Caco-2 (cell line): Measurements from ENCODE around the gene MAPK14. TPM values are rescaled to one million over a fixed set of nuclear protein-coding genes. Genes with fewer than 3 reads are reported as not detected.
"Not testable (repeated sequence)": the region's sequence is repeated elsewhere in the genome, so short reads cannot be mapped to it uniquely, and the experiment has no call there.

Source experiments
- Bru-seq: library from RNA; stranded (reverse); fragments of 400-500 nt; gene quantifications from one replicate; lab custom pipeline; 2021; lab: Mats Ljungman, UMichigan
- BruChase-seq, 2 experiments: library from RNA; stranded (reverse); fragments of 400-500 nt; gene quantifications; one replicate each; lab custom pipeline; 2021; lab: Mats Ljungman, UMichigan
- BruUV-seq: library from RNA; stranded (reverse); fragments of 400-500 nt; replicated peaks from 2 replicates; lab custom pipeline; 2021; lab: Mats Ljungman, UMichigan
- CTCF ChIA-PET: fragments of 300-600 bp; sonication (Branson Sonifier 250); formaldehyde crosslinking; loops from one replicate; lab custom pipeline; 2022; ENCODE audit warnings: antibody characterized with exemption; lab: Charles Lee
- POLR2A ChIA-PET: fragments of 300-600 bp; sonication (Branson Sonifier 250); formaldehyde crosslinking; loops from one replicate; lab custom pipeline; 2022; ENCODE audit warnings: antibody characterized with exemption; lab: Charles Lee
- DNase-seq, 2 experiments: peaks; one replicate each; pipeline versions ENCODE4 v3.0.0 to v3.0.0-alpha.2; 2020 to 2022
- H3K27me3 ChIP-seq: replicated peaks from 2 replicates; pipeline ENCODE4 v1.6.0; 2011; ENCODE audit warnings: low read length; ENCODE audit not compliant: control insufficient read depth, insufficient read depth
- H3K36me3 ChIP-seq: 2 replicates; pipeline ENCODE4 v1.5.1; 2011; ENCODE audit warnings: low read length; ENCODE audit not compliant: control insufficient read depth, insufficient read depth
- H3K4me1 ChIP-seq: fragments of 250-450 bp; sonication (Bioruptor Pico); 2 replicates; pipeline ENCODE4 v1.5.1; 2020; ENCODE audit warnings: mild to moderate bottlenecking
- H3K4me3 ChIP-seq: 2 replicates; pipeline ENCODE4 v1.5.1; 2011; ENCODE audit warnings: low read depth, mild to moderate bottlenecking, control low read depth, low read length
- H3K9me3 ChIP-seq: fragments of 250-450 bp; sonication (Bioruptor Pico); 2 replicates; pipeline ENCODE4 v1.5.1; 2020; ENCODE audit warnings: mild to moderate bottlenecking, moderate library complexity
- H3K27ac Mint-ChIP-seq: one replicate; pipeline ENCODE4 v1.8.0; 2022; ENCODE audit warnings: mixed read lengths; ENCODE audit not compliant: unreplicated experiment
- H3K27me3 Mint-ChIP-seq: one replicate; pipeline ENCODE4 v1.8.0; 2022; ENCODE audit warnings: mixed read lengths; ENCODE audit not compliant: insufficient read depth, unreplicated experiment
- H3K36me3 Mint-ChIP-seq: one replicate; pipeline ENCODE4 v1.8.0; 2022; ENCODE audit warnings: mild to moderate bottlenecking, mixed read lengths; ENCODE audit not compliant: insufficient read depth, unreplicated experiment
- H3K4me1 Mint-ChIP-seq: one replicate; pipeline ENCODE4 v1.8.0; 2022; ENCODE audit warnings: low read depth, mixed read lengths; ENCODE audit not compliant: unreplicated experiment
- H3K4me3 Mint-ChIP-seq: one replicate; pipeline ENCODE4 v1.8.0; 2022; ENCODE audit warnings: mild to moderate bottlenecking, moderate library complexity, mixed read lengths; ENCODE audit not compliant: unreplicated experiment
- H3K9me3 Mint-ChIP-seq: one replicate; pipeline ENCODE4 v1.8.0; 2022; ENCODE audit warnings: mixed read lengths; ENCODE audit not compliant: unreplicated experiment
- intact Hi-C: fragments of 100-400 bp; cut with micrococcal nuclease; formaldehyde crosslinking; loops from one replicate; pipeline ENCODE4 v1.10.0; 2022; ENCODE audit not compliant: unreplicated experiment
- long read RNA-seq: library from polyadenylated mRNA; stranded (forward); transcript quantifications from one replicate; pipeline ENCODE4 v2.0.0, GENCODE V29; 2022
- total RNA-seq: library from RNA; stranded (reverse); gene quantifications from 2 replicates; pipeline ENCODE4 v1.2.3, GENCODE V29; 2022
- TF ChIP-seq, protein P1 (sequence below), 2 experiments: fragments of 200-600 bp in 1 of 2; IDR thresholded peaks; 1 replicate in 1 of 2; 2 replicates in 1 of 2; pipeline versions ENCODE4 v1.5.1 to v1.8.0; 2011 to 2022; ENCODE audit warnings: antibody characterized with exemption in 1 of 2, control low read depth in 1 of 2, inconsistent platforms in 1 of 2, low read depth in 1 of 2, low read length in 1 of 2, mild to moderate bottlenecking in 1 of 2, moderate library complexity in 1 of 2; ENCODE audit not compliant: insufficient read depth in 1 of 2, severe bottlenecking in 1 of 2, unreplicated experiment in 1 of 2

MAPK14 gene
- 69.3 and 72.0 TPM in 2 replicates for total RNA-seq
- Bru-seq, nascent RNA = percentile 93 among the genes with signal in this experiment
- percentile 92 among the genes with signal in this experiment for BruChase-seq, experiment 1, labeled RNA remaining after a 2-hour chase
- BruChase-seq, experiment 2, labeled RNA remaining after a 6-hour chase = percentile 87 among the genes with signal in this experiment
- long read RNA-seq, full-length matches to known transcripts = 83 of 105 reads
- long read RNA-seq, partial matches to known transcripts = 3 of 105 reads
- long read RNA-seq, other reads (novel, unspliced or antisense) = 19 of 105 reads

DNA sequence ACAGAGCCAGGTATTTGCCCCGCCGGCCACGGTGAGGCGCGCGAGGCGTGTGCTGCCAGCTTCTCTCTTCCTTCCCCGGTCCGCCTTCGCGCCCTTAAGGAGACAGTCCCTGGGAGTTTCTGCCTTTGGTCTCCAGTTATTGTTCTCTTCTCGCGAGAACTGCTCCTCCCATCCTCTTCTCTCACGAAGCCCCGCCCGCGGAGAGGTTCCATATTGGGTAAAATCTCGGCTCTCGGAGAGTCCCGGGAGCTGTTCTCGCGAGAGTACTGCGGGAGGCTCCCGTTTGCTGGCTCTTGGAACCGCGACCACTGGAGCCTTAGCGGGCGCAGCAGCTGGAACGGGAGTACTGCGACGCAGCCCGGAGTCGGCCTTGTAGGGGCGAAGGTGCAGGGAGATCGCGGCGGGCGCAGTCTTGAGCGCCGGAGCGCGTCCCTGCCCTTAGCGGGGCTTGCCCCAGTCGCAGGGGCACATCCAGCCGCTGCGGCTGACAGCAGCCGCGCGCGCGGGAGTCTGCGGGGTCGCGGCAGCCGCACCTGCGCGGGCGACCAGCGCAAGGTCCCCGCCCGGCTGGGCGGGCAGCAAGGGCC, at the start of gene MAPK14:
Gene MAPK14 (plus strand): TSS at position 308 of the 587 bp plus-strand sequence. CDS start 350 bp downstream, outside the sequence.
- DNase-seq = peak; percentile 99
- H3K4me3 ChIP-seq = peak within 1 kb of the TSS; percentile 78
- H3K27me3 Mint-ChIP-seq = no peaks in the 10 kb centered on the region
- peaks cover 34% of the 10 kb centered on the region for H3K4me1 ChIP-seq
- no peaks in the 10 kb centered on the region for H3K27me3 ChIP-seq
- no peaks in the 10 kb centered on the region for H3K9me3 Mint-ChIP-seq
- peaks cover 15% of the 10 kb centered on the region for H3K36me3 Mint-ChIP-seq
- no peaks in the 10 kb centered on the region for H3K36me3 ChIP-seq
- peak within 1 kb of the TSS; percentile 80 for H3K27ac Mint-ChIP-seq
- intact Hi-C loops = loop anchor here (1.0 to 5.0 kb wide), 5 partner anchors 37 to 170 kb away; partner anchors contain the start of genes BRPF3 and SRPK1
- no peaks in the 10 kb centered on the region for H3K9me3 ChIP-seq
- CTCF ChIA-PET = interaction anchor here (0.5 to 2.5 kb wide), 14 partner anchors 13 to 652 kb away, joined by 3 to 28 read pairs (median 3); partner anchors contain the start of gene SRPK1
- no TSS peak for BruUV-seq
- POLR2A ChIA-PET = interaction anchor here (0.5 to 2.8 kb wide), 6 partner anchors 12 to 396 kb away, joined by 3 to 13 read pairs (median 4); partner anchors contain the start of gene SRPK1
- TF ChIP-seq, protein P1, sequence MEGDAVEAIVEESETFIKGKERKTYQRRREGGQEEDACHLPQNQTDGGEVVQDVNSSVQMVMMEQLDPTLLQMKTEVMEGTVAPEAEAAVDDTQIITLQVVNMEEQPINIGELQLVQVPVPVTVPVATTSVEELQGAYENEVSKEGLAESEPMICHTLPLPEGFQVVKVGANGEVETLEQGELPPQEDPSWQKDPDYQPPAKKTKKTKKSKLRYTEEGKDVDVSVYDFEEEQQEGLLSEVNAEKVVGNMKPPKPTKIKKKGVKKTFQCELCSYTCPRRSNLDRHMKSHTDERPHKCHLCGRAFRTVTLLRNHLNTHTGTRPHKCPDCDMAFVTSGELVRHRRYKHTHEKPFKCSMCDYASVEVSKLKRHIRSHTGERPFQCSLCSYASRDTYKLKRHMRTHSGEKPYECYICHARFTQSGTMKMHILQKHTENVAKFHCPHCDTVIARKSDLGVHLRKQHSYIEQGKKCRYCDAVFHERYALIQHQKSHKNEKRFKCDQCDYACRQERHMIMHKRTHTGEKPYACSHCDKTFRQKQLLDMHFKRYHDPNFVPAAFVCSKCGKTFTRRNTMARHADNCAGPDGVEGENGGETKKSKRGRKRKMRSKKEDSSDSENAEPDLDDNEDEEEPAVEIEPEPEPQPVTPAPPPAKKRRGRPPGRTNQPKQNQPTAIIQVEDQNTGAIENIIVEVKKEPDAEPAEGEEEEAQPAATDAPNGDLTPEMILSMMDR (IDR thresholded peaks at IDR 0.05; ENCODE audit: insufficient read depth in 1 of 2, low read depth in 1 of 2, low read length in 1 of 2, severe bottlenecking in 1 of 2, unreplicated experiment in 1 of 2) = peak; percentile 82 to 86
- peaks cover 18% of the 10 kb centered on the region for H3K4me1 Mint-ChIP-seq
- H3K4me3 Mint-ChIP-seq = peak within 1 kb of the TSS; percentile 83

DNA sequence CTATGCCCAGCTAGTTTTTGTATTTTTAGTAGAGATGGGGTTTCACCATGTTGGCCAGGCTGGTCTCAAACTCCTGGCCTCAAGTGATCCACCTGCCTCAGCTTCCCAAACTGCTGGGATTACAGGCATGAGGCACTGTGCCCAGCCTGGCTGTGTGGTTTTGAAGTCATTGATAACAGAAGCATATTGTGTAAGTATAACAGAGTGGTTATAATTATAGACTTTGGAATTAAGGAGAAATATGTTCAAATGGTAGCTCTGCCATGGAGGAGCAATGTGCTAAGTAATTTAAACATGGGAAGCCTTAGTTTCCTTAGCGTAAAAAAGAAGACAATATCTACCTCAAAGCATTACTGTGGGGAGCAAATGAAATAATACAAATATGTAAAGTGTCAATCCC, 47.5 kb upstream of the MAPK14 start:
- CTCF ChIA-PET = interaction anchor here (0.6 kb wide), 1 partner anchor 85 kb away, joined by 5 read pairs; no protein-coding TSS in a partner anchor
- H3K36me3 ChIP-seq, H3K27ac Mint-ChIP-seq, H3K36me3 Mint-ChIP-seq, DNase-seq, H3K4me1 Mint-ChIP-seq, H3K27me3 Mint-ChIP-seq, H3K27me3 ChIP-seq, H3K9me3 Mint-ChIP-seq, POLR2A ChIA-PET, H3K9me3 ChIP-seq, H3K4me1 ChIP-seq, H3K4me3 ChIP-seq, BruUV-seq, intact Hi-C loops, H3K4me3 Mint-ChIP-seq: not testable (repeated sequence)

DNA sequence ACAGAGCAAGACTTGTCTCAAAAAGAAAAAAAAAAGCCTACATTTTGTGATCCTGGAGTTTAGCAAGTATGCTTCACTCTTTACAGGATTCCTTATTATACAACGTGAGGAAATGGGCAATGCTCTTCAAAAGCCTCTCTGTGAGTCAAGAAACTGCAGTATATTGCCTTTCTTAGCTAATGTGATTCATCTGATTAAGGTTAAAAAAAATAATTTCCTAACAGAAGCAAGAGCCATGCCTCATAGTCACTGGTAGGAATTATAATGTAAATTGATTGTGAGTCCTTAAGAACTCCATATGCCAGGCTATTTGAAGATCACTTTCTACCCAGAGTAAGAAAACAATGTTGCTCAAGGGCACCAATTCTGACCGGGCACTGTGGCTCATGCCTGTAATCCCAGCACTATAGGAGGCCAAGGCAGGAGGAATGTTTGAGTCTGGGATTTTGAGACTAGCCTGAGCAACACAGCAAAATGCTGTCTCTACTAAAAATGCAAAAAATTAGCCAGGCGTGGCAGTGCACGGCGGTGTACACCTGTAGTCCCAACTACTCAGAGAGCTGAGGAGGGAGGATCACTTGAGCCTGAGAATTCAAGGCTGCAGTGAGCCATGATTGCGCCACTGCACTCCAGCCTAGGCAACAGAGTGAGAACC, 46.5 kb upstream of the MAPK14 start:
- no peaks in the 10 kb centered on the region for H3K27me3 Mint-ChIP-seq
- no peak for DNase-seq
- peaks cover 7% of the 10 kb centered on the region for H3K4me1 Mint-ChIP-seq
- no peaks in the 10 kb centered on the region for H3K27me3 ChIP-seq
- no TSS peak for BruUV-seq
- TF ChIP-seq, protein P1 (IDR thresholded peaks at IDR 0.05; ENCODE audit: insufficient read depth in 1 of 2, low read depth in 1 of 2, low read length in 1 of 2, severe bottlenecking in 1 of 2, unreplicated experiment in 1 of 2) = no peak
- H3K4me3 ChIP-seq = no peak overlapping the region
- H3K36me3 ChIP-seq = no peaks in the 10 kb centered on the region
- intact Hi-C loops = no loop called here
- no peaks in the 10 kb centered on the region for H3K9me3 Mint-ChIP-seq
- no peak overlapping the region for H3K4me3 Mint-ChIP-seq
- ChIA-PET POLR2A (no interaction called here), CTCF (no interaction called here)
- no peaks in the 10 kb centered on the region for H3K9me3 ChIP-seq
- no peak overlapping the region for H3K27ac Mint-ChIP-seq
- H3K36me3 Mint-ChIP-seq = peaks cover 6% of the 10 kb centered on the region
- no peaks in the 10 kb centered on the region for H3K4me1 ChIP-seq
